Measurements from ENCODE around the gene SNRNP48.

Gene SNRNP48

DNA sequence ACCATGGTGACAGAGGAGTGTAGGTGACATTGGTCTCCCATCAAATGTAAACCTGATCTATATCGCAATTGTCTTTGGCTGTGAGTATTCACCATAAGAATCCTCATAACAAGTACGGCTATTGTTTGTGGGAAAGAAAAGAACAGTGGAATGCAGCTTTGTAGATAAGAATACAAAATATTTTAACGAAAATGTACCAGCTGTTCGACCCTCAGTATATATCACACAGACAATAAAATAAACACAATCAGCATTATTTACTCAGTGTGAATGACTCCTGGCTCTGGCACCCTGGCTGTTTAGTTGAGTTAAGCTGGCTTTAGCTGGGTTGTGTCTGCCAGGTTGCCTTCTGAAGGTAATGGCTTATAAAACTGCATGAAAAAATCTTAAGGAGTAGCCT, 43.4 kb downstream of the SNRNP48 start:
- no peak overlapping the region for H3K4me3 ChIP-seq (ENCODE audit: low read length)
- DNase-seq (ENCODE audit: low read depth, low spot score), result no peak

DNA sequence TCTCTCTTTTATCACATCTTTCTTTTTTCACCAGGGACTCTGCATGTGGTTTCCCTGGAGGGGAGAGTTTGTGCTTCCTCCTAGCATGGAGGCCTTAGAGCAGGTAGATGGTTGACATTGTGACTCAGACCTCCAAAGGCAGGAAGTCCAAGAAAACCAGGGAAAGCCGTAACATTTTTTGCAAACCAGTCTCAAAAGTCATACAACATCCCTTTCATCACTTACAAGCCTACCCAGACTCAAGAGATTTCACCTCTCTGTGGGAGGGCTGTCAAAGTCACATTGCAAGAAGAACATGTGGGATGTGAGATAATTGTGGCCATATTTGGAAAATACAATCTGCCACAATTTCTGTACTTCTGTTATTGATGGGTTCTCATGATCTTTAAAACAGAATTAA, 46.2 kb downstream of the SNRNP48 start:
- no peak for DNase-seq (ENCODE audit: low read depth, low spot score)
- no peak overlapping the region for H3K4me3 ChIP-seq (ENCODE audit: low read length)

DNA sequence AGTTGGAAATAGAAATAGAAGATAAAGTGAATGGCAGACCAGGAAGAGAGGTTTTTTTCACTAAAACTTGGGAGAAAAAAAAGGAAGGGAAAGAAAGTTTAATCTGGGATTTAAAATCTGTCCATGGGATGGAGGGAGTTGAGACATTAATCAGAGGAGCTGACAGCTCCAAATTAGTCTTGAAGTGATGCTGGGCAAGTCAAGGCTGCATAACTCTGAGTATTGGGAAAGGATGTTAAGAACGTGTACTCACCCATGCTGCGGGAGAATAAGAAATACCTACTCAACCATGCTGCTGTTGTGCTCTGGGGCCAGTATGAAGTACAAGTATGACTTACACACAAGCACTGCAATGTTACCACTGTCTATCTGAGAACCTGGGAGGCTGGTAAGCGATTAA, 47.5 kb downstream of the SNRNP48 start:
- no peak for DNase-seq (ENCODE audit: low read depth, low spot score)
- H3K4me3 ChIP-seq (ENCODE audit: low read length), result no peak overlapping the region

DNA sequence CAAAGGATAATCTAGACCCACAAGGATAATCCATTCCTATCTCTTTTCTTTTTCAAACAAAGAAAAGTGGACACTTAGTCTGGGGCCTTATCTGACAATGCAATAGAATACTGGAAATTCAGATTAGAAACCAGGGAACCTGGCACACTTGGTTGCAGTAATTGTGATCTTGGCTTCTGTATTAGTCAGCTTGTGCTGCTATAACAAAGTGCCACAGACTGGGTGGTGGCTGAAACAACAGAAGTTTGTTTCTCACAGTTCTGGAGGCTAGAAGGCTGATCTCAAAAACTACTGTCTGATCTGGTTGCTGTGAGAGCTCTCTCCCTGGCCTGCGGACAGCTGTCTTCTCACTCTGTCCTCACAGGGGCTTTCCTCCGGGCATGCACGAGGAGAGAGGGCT, 49.4 kb downstream of the SNRNP48 start:
- no peak for DNase-seq (ENCODE audit: low read depth, low spot score)
- H3K4me3 ChIP-seq (ENCODE audit: low read length), result no peak overlapping the region

DNA sequence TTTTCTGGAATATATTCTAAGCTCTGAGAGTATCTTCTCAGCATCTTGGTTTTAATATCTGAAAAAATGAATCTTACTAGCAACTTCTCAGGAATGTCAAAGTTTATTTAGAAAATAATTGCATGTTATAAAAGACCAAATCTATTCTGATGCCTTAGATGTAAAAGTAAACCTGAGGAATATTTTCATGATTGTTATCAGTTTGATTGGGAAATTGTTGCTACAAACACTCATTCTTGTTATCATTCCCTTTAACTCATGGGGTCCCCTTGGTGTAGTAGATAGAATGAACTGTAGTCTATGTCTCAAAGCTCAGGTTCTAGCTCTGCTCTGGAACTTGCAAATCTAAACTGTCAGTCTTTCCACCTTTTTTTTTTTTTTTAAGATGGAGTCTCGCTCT, 50.0 kb downstream of the SNRNP48 start:
- H3K4me3 ChIP-seq (ENCODE audit: low read length), result no peak overlapping the region
- no peak for DNase-seq (ENCODE audit: low read depth, low spot score)

DNA sequence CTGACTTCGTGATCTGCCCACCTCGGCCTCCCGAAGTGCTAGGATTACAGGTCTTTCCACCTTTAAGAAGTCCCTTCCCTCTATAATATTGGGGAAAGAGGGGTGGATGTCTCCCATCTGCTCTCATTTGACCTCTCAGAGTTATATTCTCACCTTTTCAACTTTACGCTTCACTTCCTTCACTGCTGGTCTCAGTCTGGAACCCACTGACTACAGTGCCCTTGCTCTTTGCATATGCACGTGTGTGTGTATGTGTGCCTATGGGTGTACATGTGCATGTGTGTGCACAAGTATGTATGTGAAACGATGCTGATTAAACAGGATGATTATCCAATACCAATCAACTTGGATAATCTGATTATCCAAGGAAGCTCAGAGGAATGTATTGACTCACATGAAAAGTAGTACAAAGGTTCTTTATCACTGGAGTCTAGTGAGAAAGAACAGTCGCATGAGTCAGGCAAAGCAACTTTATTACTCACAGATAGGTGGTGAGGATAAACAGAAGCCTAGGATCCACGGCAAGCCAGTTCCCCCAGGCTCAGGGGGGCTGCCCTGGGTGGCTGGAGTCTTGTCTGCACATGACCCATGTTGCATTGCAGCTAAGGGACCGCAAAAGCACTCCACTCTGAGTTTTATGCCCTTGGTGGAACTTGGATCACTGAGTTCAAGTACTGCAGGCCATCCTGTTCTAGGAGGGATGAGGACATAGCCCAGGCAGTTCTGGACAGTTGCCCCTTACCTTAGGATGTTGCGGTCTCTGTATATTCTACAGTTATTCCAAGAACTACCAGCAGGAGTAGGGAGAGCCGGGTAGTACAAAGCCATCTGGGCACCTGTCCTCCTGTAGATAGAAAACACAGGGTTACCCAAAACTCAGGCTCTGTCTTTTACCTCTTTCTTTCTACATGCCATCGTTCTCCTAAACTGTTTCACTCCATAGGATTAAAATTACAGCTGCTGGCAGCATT, 50.9 kb downstream of the SNRNP48 start:
- no peak overlapping the region for H3K4me3 ChIP-seq (ENCODE audit: low read length)
- DNase-seq (ENCODE audit: low read depth, low spot score), result no peak

DNA sequence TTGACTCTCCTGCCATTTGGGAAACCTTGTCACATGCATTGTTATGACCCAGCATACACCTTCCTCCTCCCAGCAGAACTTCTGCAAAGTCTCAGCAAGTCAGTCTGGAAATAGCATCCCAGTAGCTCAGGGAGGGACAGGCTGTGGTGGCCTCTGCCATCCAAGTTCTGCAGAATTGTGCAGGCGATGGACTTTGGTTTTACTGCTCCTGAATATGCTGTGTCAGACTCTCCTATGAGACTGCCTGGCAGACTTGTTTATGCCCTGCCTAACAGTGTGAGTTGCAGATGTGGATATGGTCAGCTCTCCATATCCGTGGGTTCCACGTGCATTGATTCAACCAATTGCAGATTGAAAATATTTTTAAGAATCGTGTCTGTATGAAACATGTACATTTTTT, 52.8 kb downstream of the SNRNP48 start:
- H3K4me3 ChIP-seq (ENCODE audit: low read length), result no peak overlapping the region
- DNase-seq (ENCODE audit: low read depth, low spot score), result no peak

DNA sequence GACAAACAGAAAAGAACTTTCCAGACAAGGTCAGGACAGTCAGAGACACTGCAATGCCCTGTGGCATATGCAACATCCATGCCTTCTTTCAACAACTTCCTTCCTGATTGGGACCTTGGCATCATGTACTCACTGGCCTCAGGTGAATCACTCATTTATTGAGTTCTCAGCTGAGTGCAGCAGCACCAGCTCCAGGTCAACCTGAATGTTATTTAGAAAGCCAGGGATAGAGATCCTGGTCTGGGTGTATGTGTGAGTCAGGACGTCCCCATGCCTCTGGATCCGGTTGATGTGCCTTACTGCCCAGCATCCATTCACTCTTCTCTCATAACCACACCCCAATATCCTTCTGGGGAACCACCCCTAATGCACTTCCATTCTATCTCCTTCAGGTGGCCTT, 54.4 kb downstream of the SNRNP48 start:
- DNase-seq (ENCODE audit: low read depth, low spot score), result no peak
- no peak overlapping the region for H3K4me3 ChIP-seq (ENCODE audit: low read length)

DNA sequence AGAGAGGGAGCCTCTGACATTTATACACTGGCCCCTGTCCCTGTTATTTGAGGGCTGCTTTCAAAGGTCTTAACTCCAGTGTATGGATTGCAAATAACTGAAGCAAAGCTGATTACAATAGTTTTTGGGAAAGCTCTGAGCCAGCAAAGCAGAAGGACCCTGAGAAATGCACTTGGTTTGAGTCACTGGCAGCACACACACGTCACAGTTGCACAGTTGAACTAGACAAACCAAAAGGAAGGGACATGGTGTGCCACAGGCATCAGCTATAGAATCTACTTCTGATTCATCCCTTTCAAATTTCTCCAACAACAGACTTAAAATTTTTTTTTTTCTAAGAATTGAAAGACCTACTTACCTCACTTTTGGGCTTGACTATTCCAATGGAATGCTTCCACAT, 56.4 kb downstream of the SNRNP48 start:
- no peak for DNase-seq (ENCODE audit: low read depth, low spot score)
- no peak overlapping the region for H3K4me3 ChIP-seq (ENCODE audit: low read length)

DNA sequence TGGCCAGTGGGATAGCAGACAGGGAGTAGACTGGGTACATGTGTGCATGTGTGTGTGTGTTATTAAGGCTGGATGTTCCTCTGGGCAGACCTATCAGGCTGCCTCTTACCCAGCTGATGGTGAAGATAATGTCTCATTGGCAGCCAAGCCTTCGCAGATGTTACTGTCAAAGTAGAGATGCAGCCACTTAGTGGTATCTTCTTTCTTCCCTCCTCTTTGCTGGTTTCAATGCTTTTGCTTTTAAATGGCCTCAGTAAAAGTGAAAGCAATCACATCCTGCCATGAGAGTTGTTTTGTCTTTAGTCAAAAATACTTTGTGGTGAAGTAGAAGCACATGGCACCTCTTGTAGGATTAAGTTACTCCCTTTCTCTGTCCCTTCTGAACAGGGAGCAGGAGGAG, 57.5 kb downstream of the SNRNP48 start:
- DNase-seq (ENCODE audit: low read depth, low spot score), result peak; percentile 43
- no peak overlapping the region for H3K4me3 ChIP-seq (ENCODE audit: low read length)

DNA sequence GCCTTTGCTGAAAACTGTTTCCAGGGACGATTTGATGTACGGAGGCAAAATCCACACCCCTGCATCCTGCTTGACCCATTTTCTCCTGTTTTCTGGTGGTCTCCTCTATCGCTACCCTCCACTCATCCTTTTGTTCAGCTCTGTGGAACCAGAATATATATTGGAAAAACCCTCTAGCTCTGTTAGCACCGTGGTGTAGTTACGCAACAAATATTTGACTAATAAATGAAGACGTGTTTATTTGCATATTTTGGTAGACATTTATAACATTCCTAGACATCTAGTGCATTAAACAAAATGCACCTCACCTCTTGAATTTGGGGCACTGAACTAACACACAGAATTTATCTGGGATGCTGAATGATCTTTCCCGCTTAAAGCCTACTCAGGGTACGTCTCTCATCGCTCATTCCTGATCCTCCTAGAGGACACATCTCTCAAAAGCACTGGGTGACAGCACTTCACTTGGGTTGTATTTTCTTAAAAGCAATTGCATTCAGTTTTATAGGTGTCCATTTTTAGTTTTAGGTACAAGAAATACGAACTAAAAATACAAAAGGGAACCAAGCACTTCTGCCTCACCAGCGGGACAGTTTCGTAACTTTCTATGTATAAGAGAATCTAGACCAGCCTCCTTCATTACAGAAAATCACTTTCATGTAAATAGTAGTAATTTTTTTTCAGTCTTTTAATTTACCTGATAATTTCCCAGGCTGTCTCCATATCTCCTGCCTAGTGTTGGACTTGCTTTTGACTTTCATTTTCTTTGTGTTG, 59.2 kb downstream of the SNRNP48 start:
- DNase-seq (ENCODE audit: low read depth, low spot score), result no peak
- H3K4me3 ChIP-seq (ENCODE audit: low read length), result no peak overlapping the region

DNA sequence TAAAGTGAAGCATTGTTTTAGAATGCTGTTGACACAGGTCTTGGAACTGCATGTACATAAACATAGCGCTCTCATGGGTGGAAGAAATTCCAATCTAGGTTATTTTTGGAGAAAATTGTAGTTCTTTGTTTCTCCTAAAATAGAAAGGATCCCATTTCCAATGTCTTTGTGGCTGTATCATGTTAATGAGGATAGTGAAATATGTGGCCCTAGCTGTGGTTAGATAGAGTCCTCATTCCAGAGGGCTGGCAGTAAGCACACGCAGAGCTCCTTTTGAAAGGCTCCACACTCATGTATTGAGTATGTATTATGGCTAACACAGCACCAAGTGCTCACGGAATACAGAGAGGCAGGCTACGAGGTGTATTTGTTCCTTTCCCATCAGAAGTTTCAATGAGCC, 60.9 kb downstream of the SNRNP48 start:
- no peak for DNase-seq (ENCODE audit: low read depth, low spot score)
- H3K4me3 ChIP-seq (ENCODE audit: low read length), result no peak overlapping the region

DNA sequence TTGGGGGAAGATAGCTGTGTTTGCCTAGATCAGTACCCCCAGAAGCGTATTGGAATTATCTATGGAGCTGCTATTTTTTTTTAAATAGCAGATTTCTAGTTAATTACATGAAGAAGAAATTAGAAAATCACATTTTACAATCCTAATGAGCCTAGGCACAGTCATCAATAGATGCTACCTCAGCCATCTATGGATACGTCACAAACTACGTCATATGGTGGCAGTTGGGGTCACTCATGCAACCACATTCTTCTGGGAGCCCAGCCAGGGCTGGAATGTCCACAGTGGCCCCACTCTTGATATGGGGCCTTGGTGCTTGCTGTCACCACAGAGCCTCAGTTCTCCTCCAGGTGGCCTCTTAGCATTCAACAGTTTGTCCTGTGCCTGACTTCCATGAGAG, 63.0 kb downstream of the SNRNP48 start:
- no peak for DNase-seq (ENCODE audit: low read depth, low spot score)
- H3K4me3 ChIP-seq (ENCODE audit: low read length), result no peak overlapping the region

DNA sequence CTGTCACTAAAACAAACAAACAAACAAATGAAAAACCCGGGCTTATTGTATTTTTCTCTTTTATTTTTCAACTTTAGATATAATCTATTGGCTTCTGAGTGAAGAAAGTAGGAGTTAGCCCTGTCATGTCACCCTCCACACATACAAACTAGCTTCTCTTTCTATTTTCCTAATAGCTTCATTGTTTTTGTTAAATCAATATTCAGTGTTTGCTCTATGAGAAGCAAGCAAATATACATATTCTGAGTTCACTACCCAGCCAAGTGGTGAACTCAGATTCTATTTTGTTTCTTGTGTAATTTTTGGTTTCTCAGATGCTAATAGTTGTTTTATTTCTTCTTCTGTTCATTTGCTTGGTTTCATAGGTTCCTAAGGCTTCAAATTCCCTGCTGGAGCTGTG, 66.4 kb downstream of the SNRNP48 start:
- H3K4me3 ChIP-seq (ENCODE audit: low read length), result no peak overlapping the region
- DNase-seq (ENCODE audit: low read depth, low spot score), result no peak

DNA sequence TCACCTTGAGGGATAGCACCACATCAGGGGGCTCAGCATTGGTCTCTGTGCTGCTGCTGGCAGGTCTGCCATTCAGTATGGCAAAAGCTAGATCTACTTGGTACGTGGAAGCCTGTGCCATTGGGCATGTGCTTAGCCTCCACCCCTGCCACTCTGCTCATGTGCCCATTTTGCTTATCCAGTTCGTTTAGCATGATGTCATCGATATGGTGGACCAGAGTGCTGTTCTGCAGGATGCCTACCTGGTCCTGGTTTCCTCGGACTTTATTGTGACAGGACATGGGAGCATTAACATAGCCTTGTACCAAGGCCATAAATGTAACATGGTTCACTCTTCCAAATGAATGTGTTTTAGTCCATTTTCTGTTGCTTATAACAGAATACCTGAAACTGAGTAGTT, 68.5 kb downstream of the SNRNP48 start:
- DNase-seq (ENCODE audit: low read depth, low spot score), result no peak
- no peak overlapping the region for H3K4me3 ChIP-seq (ENCODE audit: low read length)

DNA sequence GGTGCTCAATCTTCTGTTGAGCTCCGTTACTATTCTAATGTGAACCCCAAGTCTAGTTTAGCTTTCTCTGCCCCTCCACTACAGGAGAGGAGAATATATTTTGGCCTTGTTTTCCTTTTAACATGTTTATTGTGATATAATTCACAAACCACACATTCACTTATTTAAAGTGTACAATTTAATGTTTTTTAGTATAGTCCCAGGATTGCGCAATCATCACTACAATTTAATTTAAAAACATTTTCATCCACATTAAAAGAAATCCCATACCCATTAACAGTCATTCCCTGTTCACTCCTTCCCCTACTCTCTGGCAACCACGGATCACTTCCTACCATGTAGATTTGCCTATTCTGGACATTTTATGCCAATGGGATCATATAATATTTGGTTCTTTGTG, 71.4 kb downstream of the SNRNP48 start:
- H3K4me3 ChIP-seq (ENCODE audit: low read length), result no peak overlapping the region
- DNase-seq (ENCODE audit: low read depth, low spot score), result no peak
